ENCODE measurements around the gene MRPL34.
"Not testable (repeated sequence)": the region's sequence is repeated elsewhere in the genome, so short reads cannot be mapped to it uniquely, and the experiment has no call there.

The MRPL34 gene

DNA sequence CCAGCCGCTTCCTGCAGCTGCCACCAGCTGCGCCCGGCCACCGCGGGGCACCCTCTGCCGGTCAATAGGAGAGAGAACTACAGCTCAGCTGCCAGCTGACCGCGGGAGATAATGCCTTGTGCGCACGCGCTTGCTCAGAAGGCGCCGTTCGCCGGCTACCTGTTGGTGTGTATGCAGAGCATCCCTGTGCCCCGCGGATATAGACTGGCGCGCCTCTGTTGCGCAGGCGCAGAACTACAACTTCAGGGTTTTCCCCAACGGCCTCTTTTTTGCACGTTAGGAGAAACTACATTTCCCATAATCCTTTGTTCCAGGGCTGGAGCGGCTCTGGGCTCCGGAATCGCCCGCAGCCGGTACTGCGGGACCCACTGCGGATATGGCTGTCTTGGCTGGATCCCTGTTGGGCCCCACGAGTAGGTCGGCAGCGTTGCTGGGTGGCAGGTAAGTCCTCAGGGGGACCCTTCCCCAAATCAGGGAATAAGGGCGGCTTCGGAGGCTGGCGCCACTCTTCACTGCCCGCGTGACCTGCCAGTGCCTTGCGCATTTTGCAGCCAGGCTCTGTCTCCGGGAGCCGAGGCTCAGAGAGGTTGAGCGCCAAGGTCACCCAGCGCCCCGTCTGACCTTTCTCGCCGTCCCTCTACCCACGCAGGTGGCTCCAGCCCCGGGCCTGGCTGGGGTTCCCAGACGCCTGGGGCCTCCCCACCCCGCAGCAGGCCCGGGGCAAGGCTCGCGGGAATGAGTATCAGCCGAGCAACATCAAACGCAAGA lies at the start of gene MRPL34:
MRPL34 (plus strand) TSS at position 356 of the 768 bp plus-strand sequence; CDS start at position 377, 21 bp downstream.
- peak; percentile 97 for DNase-seq

DNA sequence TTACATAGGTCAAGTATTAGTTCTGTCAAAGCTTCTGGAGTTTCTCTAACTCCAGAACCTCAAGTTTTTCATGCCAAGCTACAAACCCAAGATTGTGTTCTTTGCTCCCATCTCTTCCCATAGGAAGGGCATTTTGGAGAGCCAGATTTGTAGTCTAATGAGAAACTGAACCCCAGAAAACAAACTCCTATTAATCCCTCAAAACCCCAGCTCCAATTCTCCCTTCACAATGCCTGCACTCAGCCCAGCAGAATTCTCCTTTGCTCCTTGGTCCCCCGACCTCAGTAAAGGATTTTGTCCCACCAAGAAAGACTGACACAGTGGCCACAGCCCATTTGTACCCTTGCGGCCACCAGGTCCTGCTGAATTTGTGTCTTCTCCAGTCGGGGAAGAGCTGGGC lies 49.5 kb upstream of the MRPL34 start:
- no peak for DNase-seq

DNA sequence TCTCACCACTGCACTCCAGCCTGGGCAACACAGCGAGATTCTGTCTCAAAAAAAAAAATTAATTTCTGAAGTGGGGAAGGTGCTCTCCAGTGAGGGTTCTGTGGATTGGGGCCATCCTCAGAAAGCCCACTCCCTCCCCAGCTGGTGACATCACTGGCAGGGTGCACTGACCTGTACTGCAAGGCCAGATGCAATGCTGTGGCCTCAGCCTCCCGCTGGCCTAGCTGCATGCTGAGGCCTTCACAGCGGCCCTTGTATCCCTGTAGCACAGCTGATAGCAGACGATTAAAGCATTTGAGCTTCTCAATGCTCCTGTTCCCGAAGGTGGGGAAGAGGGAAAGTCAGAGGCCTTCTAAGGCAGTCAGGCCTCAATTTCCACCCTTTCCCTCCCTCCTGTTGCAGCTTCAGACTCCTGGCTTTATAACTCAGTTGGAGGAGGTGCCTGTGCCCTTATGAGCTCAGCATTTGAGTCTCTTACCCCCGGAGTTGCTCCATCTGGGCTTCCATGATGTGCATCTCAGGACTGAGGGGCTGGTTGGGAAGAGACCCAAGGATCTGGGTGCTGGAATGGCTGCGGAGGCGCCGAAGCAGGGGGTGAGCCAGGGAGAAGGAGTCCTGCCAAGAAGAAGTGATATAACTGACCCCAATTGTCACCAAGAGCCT lies 46.4 kb upstream of the MRPL34 start:
- DNase-seq, result no peak

DNA sequence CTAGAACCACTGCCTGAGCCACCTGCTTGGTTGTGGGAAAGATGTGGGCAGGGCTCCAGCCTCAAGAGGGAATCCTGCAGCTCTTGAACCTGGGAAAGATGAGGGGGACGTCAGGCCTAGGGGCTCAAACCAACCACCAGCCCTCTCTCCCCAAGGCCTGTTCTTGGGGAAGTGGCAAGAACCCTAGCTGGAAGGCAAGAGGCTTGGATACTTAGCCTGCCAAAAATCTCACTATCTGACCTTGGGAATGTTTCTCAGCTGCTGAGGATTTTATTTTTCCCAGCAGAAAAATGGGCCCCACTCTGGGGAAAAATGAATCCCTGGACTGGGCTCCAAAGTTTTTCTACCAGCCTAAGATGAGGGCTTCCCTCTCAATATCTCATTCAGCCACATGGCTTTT lies 45.7 kb upstream of the MRPL34 start:
- DNase-seq, result no peak

DNA sequence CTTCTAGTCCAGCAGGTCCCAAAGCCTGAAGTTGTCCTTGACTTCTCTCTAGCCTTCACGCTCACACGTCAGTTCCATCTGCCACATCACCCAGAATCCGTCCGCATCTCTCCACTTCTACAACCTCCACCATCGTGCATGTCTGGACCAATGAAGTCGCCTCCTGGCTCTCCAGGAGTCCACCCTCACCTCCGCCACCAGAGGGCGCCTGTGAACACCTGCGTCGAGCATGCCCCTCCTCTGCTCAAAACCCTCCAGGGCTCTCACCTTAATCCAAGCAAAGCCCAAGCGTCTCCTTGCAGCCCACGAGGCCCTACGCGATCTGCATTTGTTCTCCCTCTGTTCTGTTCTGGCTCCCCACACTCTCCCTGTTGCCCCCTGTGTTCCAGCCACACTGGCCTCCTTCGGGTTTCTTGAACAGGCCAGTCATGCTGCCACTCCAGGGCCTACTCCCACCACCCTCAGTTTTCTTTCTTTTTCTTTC lies 44.8 kb upstream of the MRPL34 start:
- DNase-seq, result peak; percentile 93

DNA sequence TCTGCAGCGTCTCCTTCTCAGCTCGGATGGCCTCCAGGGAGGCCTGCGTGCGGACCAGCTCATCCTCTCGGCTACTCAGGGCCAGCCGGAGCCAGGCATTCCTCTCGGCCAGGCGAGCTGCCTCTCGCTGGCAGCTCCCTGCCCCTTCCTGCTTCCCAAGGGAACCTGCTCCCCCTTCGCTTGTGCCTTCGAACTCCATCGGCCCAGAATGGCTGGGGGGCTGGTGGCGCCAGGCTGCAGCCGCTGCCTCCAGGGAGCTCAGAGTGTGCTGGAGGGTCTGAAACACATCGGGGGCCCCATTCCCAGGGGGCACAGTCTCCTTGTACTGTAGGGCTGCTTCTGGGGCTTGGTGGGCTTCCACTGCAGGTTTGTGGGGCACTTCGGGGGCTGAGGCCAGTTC lies 43.1 kb upstream of the MRPL34 start:
- DNase-seq, result no peak

DNA sequence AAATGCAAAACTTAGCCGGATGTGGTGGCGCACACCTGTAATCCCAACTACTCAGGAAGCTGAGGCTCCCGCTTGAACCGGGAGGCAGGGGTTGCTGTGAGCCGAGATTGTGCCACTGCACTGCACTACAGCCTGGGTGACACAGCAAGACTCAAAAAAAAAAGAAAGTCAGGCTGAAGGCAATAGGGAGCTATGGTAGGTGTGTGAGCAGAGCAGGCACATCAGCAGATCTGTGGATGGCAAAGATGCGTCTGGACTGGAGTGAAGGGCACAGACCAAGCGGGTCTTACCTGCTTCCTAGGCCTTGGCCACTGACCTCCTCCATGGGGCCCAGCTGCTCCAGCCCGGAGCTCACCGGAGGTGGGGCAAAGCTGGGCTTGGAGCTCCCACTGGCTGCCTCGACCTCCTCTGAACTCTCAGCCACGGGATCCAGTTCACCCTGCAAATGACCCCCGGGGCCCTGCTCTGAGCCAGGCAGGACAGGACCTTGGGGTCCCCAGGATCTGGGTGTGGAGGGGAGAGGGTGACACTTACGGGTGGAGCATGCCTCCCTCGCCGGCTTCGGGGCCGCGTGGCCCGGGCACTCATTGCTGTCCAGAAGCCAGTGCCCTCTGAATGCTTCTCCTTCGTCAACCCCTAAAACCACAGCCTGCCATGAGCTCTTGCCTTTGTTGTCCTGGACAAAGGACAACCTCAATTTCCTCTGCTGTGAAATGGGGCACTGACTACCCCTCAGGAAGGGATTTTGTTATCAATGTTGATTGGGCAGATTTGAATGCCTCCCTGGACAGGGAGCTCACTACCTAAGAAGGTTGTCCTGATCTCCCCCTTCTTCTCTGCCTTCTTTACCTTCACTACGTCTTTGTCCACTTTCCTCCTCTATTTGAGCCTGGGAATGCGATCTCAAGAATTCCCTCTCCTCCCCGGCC lies 41.7 kb upstream of the MRPL34 start:
- no peak for DNase-seq

DNA sequence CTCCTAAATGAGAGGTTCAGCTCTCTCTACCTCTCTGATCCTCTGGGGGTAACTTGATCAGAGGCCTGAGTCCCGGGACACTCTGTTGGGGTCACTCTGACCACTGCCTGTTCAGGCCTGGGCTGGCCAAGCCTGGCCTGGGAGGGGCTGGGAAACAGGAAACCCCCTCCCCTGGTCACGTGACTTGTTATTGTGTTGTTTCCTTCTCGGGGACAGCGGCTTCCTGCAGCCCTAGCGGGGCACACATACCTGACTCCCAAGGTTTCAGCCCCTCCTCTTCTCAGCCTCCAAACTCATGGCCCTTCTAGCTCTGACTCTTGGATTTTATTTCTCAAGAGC lies 41.1 kb upstream of the MRPL34 start, which contains the start of gene USHBP1:
USHBP1 (minus strand) TSS at position 105 of the 339 bp plus-strand sequence. CDS start 446 bp downstream, outside the sequence.
- DNase-seq, result no peak

DNA sequence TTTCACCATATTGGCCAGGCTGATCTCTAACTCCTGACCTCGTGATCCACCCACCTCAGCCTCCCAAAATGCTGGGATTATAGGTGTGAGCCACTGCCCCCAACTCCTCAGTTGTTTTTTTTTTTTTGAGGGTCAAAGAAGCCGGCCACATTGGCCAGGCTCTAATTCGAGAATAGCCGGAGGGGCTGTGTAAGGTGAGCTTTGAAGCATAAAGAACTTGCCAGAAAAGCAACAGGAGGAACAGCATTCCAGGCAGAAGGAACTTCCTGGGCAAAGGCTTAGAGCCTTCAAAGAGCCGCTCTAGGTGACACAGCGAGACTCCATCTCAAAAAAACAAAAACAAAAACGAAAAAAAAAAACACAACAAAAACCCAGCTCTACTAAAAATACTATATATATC lies 39.6 kb upstream of the MRPL34 start:
- no peak for DNase-seq

DNA sequence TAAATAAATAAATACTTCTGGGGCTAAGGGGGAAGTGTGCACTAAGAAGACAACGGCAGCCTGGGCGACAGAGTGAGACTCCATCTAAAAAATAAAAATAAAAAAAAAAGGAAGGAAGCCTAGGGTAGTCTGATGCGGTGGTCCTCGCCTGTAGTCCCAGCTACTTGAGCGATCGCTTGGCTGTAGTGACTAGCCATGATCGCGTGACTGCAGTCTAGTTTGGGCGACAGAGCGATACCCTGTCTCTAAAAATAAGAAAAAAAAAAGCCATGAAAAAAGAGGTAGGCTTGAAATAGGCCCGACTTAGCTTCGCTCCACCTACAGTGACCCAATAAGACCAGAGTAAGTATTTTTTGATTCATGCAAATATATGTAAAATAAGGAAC lies 39.1 kb upstream of the MRPL34 start:
- DNase-seq, result no peak

DNA sequence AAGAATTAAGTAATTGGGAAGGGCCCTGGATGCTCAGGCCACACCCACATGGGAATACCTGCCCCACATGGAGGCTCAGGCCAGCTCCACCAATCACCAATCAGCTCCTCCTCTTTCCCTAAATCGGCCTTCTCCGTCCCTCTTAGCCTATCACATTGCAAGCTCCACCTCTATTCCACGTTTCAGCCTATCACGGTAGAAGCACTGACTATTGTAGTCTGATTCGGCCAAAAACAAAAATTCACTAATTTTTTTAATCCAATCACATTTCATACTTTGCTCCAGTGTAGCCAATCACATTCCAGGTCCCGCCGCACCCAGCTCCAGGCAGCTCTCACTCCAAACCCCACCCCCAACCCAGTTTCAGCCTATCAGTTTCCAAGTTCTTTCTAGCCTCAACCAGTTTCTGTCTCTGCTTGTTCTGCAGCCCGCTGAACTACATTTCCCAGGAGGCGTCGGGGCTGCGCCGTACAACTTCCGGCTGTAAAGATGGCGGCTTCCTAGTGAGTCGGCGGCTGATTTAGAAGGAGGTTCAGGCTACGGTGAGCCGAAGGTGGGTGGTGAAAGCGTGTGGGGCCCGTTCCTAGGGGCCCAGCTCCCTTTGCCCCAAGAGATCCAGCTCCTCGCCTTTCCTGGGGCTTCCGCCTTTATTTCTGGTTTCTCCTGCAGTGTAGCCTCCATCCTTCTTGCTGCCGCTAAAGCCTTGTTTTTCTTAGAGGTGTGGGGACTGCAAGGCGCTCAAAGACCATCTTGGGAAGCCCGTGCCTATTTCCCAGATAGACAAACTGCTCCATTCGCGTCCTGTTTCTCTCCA lies 38.5 kb upstream of the MRPL34 start, which contains the start of gene BABAM1:
BABAM1 (plus strand) TSS at position 469 of the 814 bp plus-strand sequence. CDS start 1,364 bp downstream, outside the sequence.
- peak; percentile 97 for DNase-seq

DNA sequence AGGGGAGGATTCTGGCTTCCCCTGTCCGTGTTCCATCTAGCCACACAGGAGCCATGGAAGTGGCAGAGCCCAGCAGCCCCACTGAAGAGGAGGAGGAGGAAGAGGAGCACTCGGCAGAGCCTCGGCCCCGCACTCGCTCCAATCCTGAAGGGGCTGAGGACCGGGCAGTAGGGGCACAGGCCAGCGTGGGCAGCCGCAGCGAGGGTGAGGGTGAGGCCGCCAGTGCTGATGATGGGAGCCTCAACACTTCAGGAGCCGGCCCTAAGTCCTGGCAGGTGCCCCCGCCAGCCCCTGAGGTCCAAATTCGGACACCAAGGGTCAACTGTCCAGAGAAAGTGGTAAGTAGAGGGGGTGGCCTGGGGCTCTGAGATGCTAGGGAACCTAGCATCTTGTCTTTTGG lies 36.9 kb upstream of the MRPL34 start:
- DNase-seq, result no peak

DNA sequence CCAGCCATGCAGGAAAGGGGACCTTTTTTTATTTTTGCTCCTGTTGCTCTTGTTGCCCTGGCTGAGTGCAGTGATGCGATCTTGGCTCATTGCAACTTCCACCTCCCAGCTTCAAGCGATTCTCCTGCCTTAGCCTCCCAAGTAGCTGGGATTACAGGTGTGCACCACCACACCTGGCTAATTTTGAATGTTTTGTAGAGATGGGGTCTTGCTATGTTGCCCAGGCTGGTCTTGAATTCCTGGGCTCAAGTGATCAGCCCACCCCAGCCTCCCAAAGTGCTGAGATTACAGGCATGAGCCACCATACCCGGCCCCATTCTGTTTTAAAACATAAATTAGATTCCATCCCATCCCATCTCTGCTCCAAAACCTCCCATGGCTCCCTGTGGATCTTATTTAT lies 30.8 kb upstream of the MRPL34 start:
- DNase-seq, result not testable (repeated sequence)

DNA sequence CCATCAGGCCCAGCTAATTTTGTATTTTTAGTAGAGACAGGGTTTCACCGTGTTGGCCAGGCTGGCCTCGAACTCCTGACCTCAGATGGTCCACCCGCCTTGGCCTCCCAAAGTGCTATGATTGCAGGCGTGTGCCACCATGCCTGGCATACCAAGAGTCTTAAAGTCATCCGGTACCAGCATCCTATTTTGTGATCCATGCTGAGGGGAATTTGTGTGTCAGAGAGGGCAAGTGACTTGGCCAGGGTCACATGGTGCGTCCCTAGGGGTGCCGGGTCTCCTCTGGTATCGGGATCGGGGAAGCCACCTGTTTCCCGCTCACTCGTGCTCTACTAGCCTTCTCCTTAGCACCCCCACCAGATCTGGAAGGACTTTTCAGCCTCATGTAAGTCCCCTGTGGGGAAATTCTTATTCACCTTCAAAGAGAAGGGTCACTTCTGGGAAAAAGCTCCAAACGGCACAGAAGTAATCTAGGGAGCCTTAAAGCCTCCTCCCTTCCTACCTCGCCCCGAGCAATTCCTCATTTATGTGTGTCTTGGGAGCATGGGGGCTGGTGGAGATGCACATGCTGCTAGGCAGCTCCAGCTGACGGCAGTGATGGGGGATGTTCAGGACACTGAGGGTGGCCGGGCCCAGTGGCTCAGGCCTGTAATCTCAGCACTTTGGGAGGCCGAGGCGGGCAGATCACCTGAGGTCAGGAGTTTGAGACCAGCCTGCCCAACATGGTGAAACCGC lies 30.1 kb upstream of the MRPL34 start:
- no peak for DNase-seq

DNA sequence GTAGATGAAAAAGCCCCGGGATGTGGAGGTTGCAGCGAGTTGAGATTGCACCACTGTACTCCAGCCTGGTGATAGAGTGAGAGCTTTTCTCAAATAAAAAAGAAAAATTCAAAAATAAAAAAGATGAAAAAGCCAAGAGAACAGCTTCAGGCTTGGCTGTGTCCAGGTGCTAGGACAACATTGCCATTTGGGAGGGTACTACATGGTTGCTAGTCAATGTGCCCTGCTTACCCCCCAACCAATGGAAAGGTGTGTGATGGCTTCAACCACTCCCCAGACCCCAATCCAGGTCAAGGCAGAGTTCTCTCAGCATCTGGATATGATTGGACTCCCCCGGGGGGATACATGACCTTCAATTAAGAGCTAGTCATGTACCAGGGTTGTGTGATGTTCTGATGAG lies 26.2 kb upstream of the MRPL34 start:
- no peak for DNase-seq

DNA sequence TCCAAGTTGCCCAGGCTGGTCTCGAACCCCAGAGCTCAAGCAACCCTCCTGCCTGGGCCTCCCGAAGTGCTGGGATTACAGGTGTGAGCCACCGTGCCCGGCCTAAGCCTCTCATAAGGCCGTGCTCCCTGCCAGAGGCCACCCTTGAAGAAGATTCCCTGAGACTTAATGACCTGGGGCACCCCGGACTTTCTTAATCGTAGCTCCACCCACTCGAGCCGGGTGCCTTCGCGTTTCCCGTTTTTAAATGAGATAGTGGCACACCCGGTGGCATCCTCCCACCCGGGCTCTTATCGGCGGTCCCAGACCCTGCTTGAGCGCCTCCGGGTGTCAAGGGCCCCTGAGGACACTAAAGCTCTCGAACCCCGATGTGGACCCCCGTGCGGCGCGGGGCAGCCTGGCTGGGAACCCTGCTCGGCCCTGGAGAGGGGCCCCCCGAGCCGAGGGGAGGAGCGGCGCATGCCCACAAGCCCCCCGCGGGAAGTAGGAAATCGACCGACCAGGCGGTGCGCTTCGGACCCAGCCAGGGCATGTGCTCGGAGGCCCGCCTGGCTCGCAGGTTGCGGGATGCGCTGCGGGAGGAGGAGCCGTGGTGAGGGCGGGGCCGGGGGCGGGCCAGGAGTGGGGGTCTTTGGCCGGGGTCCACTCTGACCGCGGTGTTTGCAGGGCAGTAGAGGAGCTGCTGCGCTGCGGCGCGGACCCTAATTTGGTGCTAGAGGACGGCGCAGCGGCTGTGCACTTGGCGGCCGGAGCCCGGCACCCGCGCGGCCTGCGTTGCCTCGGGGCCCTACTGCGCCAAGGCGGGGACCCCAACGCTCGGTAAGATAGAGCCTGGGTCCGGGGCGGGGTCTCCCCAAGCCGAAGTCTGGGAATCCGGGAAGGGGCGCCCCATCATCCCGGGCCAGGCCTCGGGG lies 24.0 kb upstream of the MRPL34 start, which contains the start of gene ANKLE1:
ANKLE1 (plus strand) TSS at position 511 of the 914 bp plus-strand sequence; CDS start at position 531, 20 bp downstream.
- DNase-seq, result peak; percentile 65

DNA sequence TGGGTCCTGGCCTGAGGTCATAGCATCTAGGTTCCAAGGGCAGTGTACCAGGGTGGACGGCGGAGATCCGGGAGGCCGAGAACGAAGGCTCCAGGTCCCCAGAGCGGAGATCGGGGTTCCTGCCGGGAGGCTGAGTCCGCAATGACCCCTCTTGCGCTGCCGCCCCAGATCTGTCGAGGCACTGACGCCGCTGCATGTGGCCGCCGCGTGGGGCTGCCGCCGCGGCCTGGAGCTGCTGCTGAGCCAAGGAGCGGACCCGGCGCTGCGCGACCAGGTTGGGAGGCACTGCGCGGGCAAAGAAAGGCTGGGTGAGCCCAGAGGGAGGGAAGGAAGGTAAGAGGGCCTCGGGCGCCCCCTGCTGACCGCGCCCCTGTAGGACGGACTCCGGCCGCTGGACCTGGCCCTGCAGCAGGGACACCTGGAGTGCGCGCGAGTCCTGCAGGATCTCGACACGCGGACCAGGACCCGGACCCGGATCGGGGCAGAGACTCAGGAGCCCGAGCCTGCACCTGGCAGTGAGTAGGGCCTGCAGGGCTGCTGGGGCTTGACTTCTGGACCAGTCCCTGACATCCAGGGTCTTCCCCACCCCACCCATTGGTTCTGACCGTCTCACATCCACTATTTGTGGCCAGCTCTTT lies 23.1 kb upstream of the MRPL34 start:
- peak; percentile 88 for DNase-seq

DNA sequence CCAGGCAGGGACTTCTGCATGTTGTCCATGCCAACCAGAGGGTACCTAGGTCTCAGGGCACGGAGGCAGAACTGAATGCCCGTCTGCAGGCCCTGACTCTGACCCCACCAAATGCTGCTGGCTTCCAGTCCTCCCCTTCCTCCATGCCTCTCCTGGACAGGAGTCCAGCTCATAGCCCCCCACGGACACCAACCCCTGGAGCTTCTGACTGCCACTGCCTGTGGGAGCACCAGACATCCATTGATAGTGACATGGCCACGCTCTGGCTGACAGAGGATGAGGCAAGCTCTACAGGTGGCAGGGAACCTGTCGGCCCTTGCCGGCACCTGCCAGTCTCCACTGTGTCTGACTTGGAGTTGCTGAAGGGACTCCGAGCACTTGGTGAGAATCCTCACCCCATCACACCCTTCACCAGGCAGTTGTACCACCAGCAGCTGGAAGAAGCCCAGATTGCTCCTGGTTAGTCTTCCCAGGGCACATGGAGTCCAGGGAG lies 22.1 kb upstream of the MRPL34 start:
- DNase-seq, result no peak

DNA sequence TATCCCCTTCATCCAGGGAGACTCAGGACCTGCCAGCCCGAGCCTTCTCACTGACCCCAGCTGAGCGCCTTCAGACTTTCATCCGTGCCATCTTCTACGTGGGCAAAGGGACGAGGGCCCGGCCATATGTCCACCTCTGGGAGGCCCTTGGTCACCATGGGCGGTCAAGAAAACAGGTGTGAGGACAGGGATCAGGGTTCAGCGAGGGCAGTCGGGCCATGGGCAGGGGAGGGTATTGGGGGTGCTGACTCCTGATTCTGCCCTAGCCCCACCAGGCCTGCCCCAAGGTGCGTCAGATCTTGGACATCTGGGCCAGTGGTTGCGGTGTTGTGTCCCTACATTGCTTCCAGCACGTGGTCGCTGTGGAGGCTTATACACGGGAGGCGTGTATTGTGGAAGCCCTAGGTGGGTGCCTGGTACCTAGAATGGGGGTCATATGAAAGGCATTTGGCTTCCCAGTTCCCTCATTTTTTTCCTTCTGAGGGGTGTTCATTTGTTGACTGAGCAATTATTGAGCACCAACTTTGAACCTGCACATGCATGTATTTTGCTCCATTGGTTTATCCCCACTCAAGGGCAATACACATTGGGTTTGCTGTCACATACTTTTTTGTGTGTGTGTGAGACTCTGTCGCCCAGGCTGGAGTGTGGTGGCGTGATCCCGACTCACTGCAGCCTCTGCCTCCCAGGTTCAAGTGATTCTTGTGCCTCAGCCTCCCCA lies 20.1 kb upstream of the MRPL34 start:
- DNase-seq, result no peak

Measured in stimulated activated CD4-positive, alpha-beta T cell treated with anti-CD3 and anti-CD28 coated beads, Interleukin-15, amount 100 ng/mL, for 24 hours (primary cell).